Right lobe of liver (tissue), 4 donors: Measurements from ENCODE around the gene PTGER2.

Source experiments
- POLR2A ChIP-seq: fragments of 450-650 bp; IDR thresholded peaks from one replicate; pipeline ENCODE4 v1.6.1; 2017; ENCODE audit warnings: antibody characterized with exemption, mild to moderate bottlenecking
- TF ChIP-seq, protein P1 (sequence below), 4 donors: fragments of 200-600 bp in 3 of 4; fragments of 450-650 bp in 1 of 4; IDR thresholded peaks; one replicate each; pipeline versions ENCODE4 v1.5.1 to v1.8.0; 2016 to 2022; ENCODE audit warnings: antibody characterized with exemption in 4 of 4, mild to moderate bottlenecking in 2 of 4
- donor health status: DM: no; HTN: no; CAD: no.
- donor health status: DM: no; HTN: no; CAD: no.
- donor health status: DM: no; HTN: yes; CAD: no.

DNA sequence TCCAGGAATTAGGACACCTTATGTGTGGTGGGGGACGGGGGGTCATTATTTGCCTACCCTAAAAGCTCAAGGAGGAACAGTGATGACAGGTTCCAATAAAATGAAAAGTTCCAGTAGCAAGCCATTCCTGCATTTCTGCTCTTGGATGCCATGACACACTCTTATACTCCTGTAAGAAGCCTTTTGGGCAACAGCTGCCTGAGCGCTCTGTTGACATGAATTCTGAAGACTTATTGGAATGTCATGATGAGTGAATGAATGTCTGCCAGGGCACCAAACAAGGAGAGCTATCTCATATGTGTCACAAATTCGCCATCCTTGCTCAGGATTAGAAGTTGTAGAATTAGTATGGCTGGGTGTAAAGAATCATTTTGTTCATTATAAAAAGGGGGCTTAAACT is 36.3 kb downstream of the PTGER2 start:
- TF ChIP-seq, protein P1, sequence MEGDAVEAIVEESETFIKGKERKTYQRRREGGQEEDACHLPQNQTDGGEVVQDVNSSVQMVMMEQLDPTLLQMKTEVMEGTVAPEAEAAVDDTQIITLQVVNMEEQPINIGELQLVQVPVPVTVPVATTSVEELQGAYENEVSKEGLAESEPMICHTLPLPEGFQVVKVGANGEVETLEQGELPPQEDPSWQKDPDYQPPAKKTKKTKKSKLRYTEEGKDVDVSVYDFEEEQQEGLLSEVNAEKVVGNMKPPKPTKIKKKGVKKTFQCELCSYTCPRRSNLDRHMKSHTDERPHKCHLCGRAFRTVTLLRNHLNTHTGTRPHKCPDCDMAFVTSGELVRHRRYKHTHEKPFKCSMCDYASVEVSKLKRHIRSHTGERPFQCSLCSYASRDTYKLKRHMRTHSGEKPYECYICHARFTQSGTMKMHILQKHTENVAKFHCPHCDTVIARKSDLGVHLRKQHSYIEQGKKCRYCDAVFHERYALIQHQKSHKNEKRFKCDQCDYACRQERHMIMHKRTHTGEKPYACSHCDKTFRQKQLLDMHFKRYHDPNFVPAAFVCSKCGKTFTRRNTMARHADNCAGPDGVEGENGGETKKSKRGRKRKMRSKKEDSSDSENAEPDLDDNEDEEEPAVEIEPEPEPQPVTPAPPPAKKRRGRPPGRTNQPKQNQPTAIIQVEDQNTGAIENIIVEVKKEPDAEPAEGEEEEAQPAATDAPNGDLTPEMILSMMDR (IDR thresholded peaks at IDR 0.05): no peak
- no peak for TF ChIP-seq POLR2A
